PC-3 (cell line): Measurements from ENCODE around the gene SYT7. TPM values are rescaled to one million over a fixed set of nuclear protein-coding genes. Genes with fewer than 3 reads are reported as not detected.

Experiments
- ATAC-seq: fragments of 200-7000 bp; cut with Tn5 transposase; 2 replicates; pipeline ENCODE4 v1.9.1; 2020; ENCODE audit warnings: mild to moderate bottlenecking, moderate library complexity
- BruUV-seq: library from RNA; stranded (reverse); fragments of 400-500 nt; replicated peaks from 2 replicates; lab custom pipeline; 2021; lab: Mats Ljungman, UMichigan
- CTCF ChIA-PET: fragments of 300-600 bp; sonication (Branson Sonifier 250); formaldehyde crosslinking; loops from one replicate; lab custom pipeline; 2022; ENCODE audit warnings: antibody characterized with exemption; lab: Charles Lee
- POLR2A ChIA-PET: fragments of 300-600 bp; sonication (Branson Sonifier 250); formaldehyde crosslinking; loops from one replicate; lab custom pipeline; 2022; ENCODE audit warnings: antibody characterized with exemption; ENCODE audit not compliant: unreplicated experiment; lab: Charles Lee
- DNase-seq: peaks from one replicate; pipeline ENCODE4 v3.0.0-alpha.2; 2015
- H2AFZ ChIP-seq: fragments of 300-600 bp; sonication (generic); 2 replicates; pipeline ENCODE4 v1.6.0; 2016; ENCODE audit warnings: antibody characterized with exemption, low read length
- H3F3A ChIP-seq: fragments of 300-600 bp; sonication (generic); one replicate; pipeline ENCODE4 v1.6.0; 2017; ENCODE audit warnings: antibody characterized with exemption, low read length, control low read depth, mild to moderate bottlenecking; ENCODE audit not compliant: unreplicated experiment
- H3K27ac ChIP-seq: fragments of 300-600 bp; sonication (generic); 2 replicates; pipeline ENCODE4 v1.5.1; 2016; ENCODE audit warnings: mild to moderate bottlenecking, low read length
- H3K27me3 ChIP-seq: fragments of 300-600 bp; sonication (generic); 2 replicates; pipeline ENCODE4 v1.6.1; 2016; ENCODE audit warnings: low read length, mixed read lengths
- H3K36me3 ChIP-seq: fragments of 300-600 bp; sonication (generic); 2 replicates; pipeline ENCODE4 v1.6.1; 2016; ENCODE audit warnings: low read depth, mixed run types, low read length, mixed read lengths
- H3K4me1 ChIP-seq: fragments of 300-600 bp; sonication (generic); 2 replicates; pipeline ENCODE4 v1.5.1; 2016; ENCODE audit warnings: low read length; ENCODE audit not compliant: insufficient read depth
- H3K4me2 ChIP-seq: fragments of 300-600 bp; sonication (generic); 2 replicates; pipeline ENCODE4 v1.6.0; 2016; ENCODE audit warnings: low read length
- H3K4me3 ChIP-seq: fragments of 300-600 bp; sonication (generic); 2 replicates; pipeline ENCODE4 v1.5.1; 2016; ENCODE audit warnings: mild to moderate bottlenecking, low read length, mixed read lengths
- H3K79me2 ChIP-seq: fragments of 300-600 bp; sonication (generic); 2 replicates; pipeline ENCODE4 v1.6.1; 2017; ENCODE audit warnings: low read length, mixed read lengths
- H3K9ac ChIP-seq: fragments of 300-600 bp; sonication (generic); 2 replicates; pipeline ENCODE4 v1.6.0; 2016; ENCODE audit warnings: mild to moderate bottlenecking, low read length
- H3K9me2 ChIP-seq: fragments of 300-600 bp; sonication (generic); replicated peaks from 2 replicates; pipeline ENCODE4 v1.6.1; 2016; ENCODE audit warnings: mixed run types, low read length, mixed read lengths
- H3K9me3 ChIP-seq: fragments of 300-600 bp; sonication (generic); 2 replicates; pipeline ENCODE4 v1.6.1; 2016; ENCODE audit warnings: low read length, mixed read lengths
- H4K20me1 ChIP-seq: fragments of 300-600 bp; sonication (generic); 2 replicates; pipeline ENCODE4 v1.6.1; 2016; ENCODE audit warnings: low read length, mixed read lengths
- CTCF ChIP-seq: fragments of 300-600 bp; sonication (generic); conservative IDR thresholded peaks from 2 replicates; pipeline ENCODE4 v1.5.1; 2017; ENCODE audit warnings: antibody characterized with exemption, low read depth, mild to moderate bottlenecking, low read length
- EZH2 ChIP-seq: fragments of 300-600 bp; sonication (generic); IDR thresholded peaks from one replicate; pipeline ENCODE4 v1.6.1; 2017; ENCODE audit warnings: antibody characterized with exemption, mild to moderate bottlenecking, low read length; ENCODE audit not compliant: unreplicated experiment
- EZH2phosphoT487 ChIP-seq: fragments of 300-600 bp; sonication (generic); IDR thresholded peaks from 2 replicates; pipeline ENCODE4 v1.6.1; 2018; ENCODE audit warnings: mild to moderate bottlenecking, antibody characterized with exemption, low read length, borderline replicate concordance
- intact Hi-C: fragments of 100-400 bp; cut with micrococcal nuclease; formaldehyde crosslinking; loops from 2 replicates; pipeline ENCODE4 v1.9.0; 2023
- total RNA-seq: library from RNA; depleted of rRNA; stranded (reverse); fragments of >200 nt; gene quantifications from 2 replicates; pipeline ENCODE4 v1.2.3, GENCODE V29; 2014

The SYT7 gene
- total RNA-seq, 1 experiment from 2014 or later: 23.2 TPM

- H4K20me1 ChIP-seq: no peaks in the 10 kb centered on the region
- ChIA-PET POLR2A (no interaction called here), CTCF (no interaction called here)
- no peak for DNase-seq
- H3K27me3 ChIP-seq: no peaks in the 10 kb centered on the region
- TF ChIP-seq EZH2phosphoT487 (no peak), CTCF (no peak), EZH2 (no peak)
- no peaks in the 10 kb centered on the region for H3K79me2 ChIP-seq
- no TSS peak for BruUV-seq
- no peak overlapping the region for H3K9ac ChIP-seq
- intact Hi-C loops: no loop called here
- H3K4me3 ChIP-seq: no peak overlapping the region
- no peaks in the 10 kb centered on the region for H3K36me3 ChIP-seq
- H3K4me1 ChIP-seq: peaks cover 43% of the 10 kb centered on the region
- no peak overlapping the region for H2AFZ ChIP-seq
- peak overlapping the region; percentile 35 for H3K4me2 ChIP-seq
- H3K27ac ChIP-seq: peak overlapping the region; percentile 77
- no peaks in the 10 kb centered on the region for H3F3A ChIP-seq
- H3K9me3 ChIP-seq: no peaks in the 10 kb centered on the region
- no peak for ATAC-seq
- no peaks in the 10 kb centered on the region for H3K9me2 ChIP-seq
These were observed 93.4 kb downstream of the SYT7 start for GRCh38 chr11:61487342-61488025.

- H3K9ac ChIP-seq: no peak overlapping the region
- no peak for TF ChIP-seq EZH2phosphoT487
- TF ChIP-seq EZH2: no peak
- TF ChIP-seq CTCF: no peak
- H3K4me2 ChIP-seq: peak overlapping the region; percentile 35
- no peak overlapping the region for H2AFZ ChIP-seq
- H3K9me3 ChIP-seq: no peaks in the 10 kb centered on the region
- no peaks in the 10 kb centered on the region for H4K20me1 ChIP-seq
- peak overlapping the region; percentile 50 for H3K27ac ChIP-seq
- ChIA-PET POLR2A (no interaction called here), CTCF (no interaction called here)
- H3K79me2 ChIP-seq: no peaks in the 10 kb centered on the region
- BruUV-seq: no TSS peak
- H3K36me3 ChIP-seq: no peaks in the 10 kb centered on the region
- no peaks in the 10 kb centered on the region for H3K9me2 ChIP-seq
- ATAC-seq: peak; percentile 62
- no peak overlapping the region for H3K4me3 ChIP-seq
- no peaks in the 10 kb centered on the region for H3F3A ChIP-seq
- intact Hi-C loops: no loop called here
- peak; percentile 84 for DNase-seq
- H3K4me1 ChIP-seq: peaks cover 43% of the 10 kb centered on the region
- H3K27me3 ChIP-seq: no peaks in the 10 kb centered on the region
These were observed 94.1 kb downstream of the SYT7 start for GRCh38 chr11:61486779-61487178.

- no peaks in the 10 kb centered on the region for H3K36me3 ChIP-seq
- H3K9ac ChIP-seq: no peak overlapping the region
- peaks cover 50% of the 10 kb centered on the region for H3K4me1 ChIP-seq
- no peaks in the 10 kb centered on the region for H3K9me3 ChIP-seq
- TF ChIP-seq EZH2phosphoT487 (no peak), CTCF (no peak), EZH2 (no peak)
- no peaks in the 10 kb centered on the region for H3K79me2 ChIP-seq
- ChIA-PET POLR2A (no interaction called here), CTCF (no interaction called here)
- intact Hi-C loops: no loop called here
- H3K27me3 ChIP-seq: no peaks in the 10 kb centered on the region
- ATAC-seq (no peak), DNase-seq (no peak)
- no peaks in the 10 kb centered on the region for H4K20me1 ChIP-seq
- H3K4me2 ChIP-seq: no peak overlapping the region; the same call in 1 of the 2 replicates
- H3K27ac ChIP-seq: 0 out of 2 replicates have a peak overlapping the region, but pooled peaks have one; percentile 1
- no peaks in the 10 kb centered on the region for H3F3A ChIP-seq
- BruUV-seq: no TSS peak
- no peak overlapping the region for H2AFZ ChIP-seq
- no peak overlapping the region for H3K4me3 ChIP-seq
- H3K9me2 ChIP-seq: no peaks in the 10 kb centered on the region
These were observed 94.8 kb downstream of the SYT7 start for GRCh38 chr11:61486011-61486620.
